GM11168 (cell line): Measurements from ENCODE around the gene PTPMT1.

ENCODE experiments used
- in situ Hi-C: fragments of 300-500 bp; cut with MboI; formaldehyde crosslinking; loops from one replicate; pipeline ENCODE4 v1.12.0; 2022; ENCODE audit warnings: low sequenced_read_pairs; ENCODE audit not compliant: unreplicated experiment

Gene PTPMT1

GRCh38 chr11:47577460-47578041 lies 12.2 kb downstream of the PTPMT1 start:
- in situ Hi-C loops: no loop called here

- in situ Hi-C loops: no loop called here
Measured at GRCh38 chr11:47578524-47579494, 13.4 kb downstream of the PTPMT1 start, which contains the start of the genes KBTBD4 and NDUFS3. Gene KBTBD4 (minus strand): TSS chr11:47578970. CDS start chr11:47578951, 19 bp downstream. Gene NDUFS3 (plus strand): TSS chr11:47579074. CDS start chr11:47579092, 18 bp downstream.

- in situ Hi-C loops: no loop called here
Measured at GRCh38 chr11:47583844-47584243, 18.4 kb downstream of the PTPMT1 start.

- in situ Hi-C loops: no loop called here
Measured at GRCh38 chr11:47586098-47586855, 20.9 kb downstream of the PTPMT1 start, which contains the start of gene FAM180B. Gene FAM180B (plus strand): TSS chr11:47586678. CDS start chr11:47586769, 91 bp downstream.

GRCh38 chr11:47587039-47587716 lies 21.8 kb downstream of the PTPMT1 start:
- in situ Hi-C loops: no loop called here

GRCh38 chr11:47587723-47588326 lies 22.4 kb downstream of the PTPMT1 start:
- in situ Hi-C loops: no loop called here

- in situ Hi-C loops: no loop called here
Measured at GRCh38 chr11:47589118-47589517, 23.7 kb downstream of the PTPMT1 start.

GRCh38 chr11:47589584-47589976 lies 24.2 kb downstream of the PTPMT1 start:
- in situ Hi-C loops: no loop called here

- in situ Hi-C loops: no loop called here
Measured at GRCh38 chr11:47589977-47590861, 24.8 kb downstream of the PTPMT1 start.

GRCh38 chr11:47591764-47592163 lies 26.4 kb downstream of the PTPMT1 start:
- in situ Hi-C loops: no loop called here

GRCh38 chr11:47592251-47592650 lies 26.9 kb downstream of the PTPMT1 start:
- in situ Hi-C loops: no loop called here

- in situ Hi-C loops: no loop called here
Measured at GRCh38 chr11:47592970-47593369, 27.6 kb downstream of the PTPMT1 start.

GRCh38 chr11:47593492-47593933 lies 28.1 kb downstream of the PTPMT1 start:
- in situ Hi-C loops: no loop called here

- in situ Hi-C loops: no loop called here
Measured at GRCh38 chr11:47593934-47594855, 28.8 kb downstream of the PTPMT1 start, which contains the start of gene C1QTNF4. Gene C1QTNF4 (minus strand): TSS chr11:47594411. CDS start chr11:47590810, 3,601 bp downstream.

- in situ Hi-C loops: no loop called here
Measured at GRCh38 chr11:47595029-47595428, 29.6 kb downstream of the PTPMT1 start.

GRCh38 chr11:47595967-47596366 lies 30.6 kb downstream of the PTPMT1 start:
- in situ Hi-C loops: no loop called here

GRCh38 chr11:47599902-47600301 lies 34.5 kb downstream of the PTPMT1 start:
- in situ Hi-C loops: no loop called here
